ENCODE measurements around the gene FIBIN. TPM values are rescaled to one million over a fixed set of nuclear protein-coding genes. Genes with fewer than 3 reads are reported as not detected.

Gene FIBIN
- total RNA-seq, 1 experiment from 2014 or later: not detected

DNA sequence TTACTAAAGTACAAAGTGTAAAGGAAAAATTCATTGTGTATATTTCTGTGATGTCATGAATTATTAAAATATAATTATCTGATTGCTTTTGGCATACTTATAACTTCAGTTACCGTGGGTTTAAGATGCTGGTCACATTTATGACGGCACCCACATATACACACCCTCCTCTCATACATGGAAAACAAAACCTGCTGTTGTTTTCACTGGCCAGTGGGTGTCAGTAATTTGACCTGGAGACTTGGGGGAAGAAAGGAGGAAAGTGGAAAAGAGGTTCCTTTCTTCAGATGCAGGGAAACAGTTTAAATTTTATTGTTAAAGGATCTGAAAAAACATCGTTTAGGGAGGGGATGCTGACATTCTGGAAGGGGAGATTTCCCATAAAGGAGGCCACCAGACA lies 46.0 kb downstream of the FIBIN start (continued):
- TF ChIP-seq RAD21 (IDR thresholded peaks at IDR 0.05; ENCODE audit: low read depth) (no peak), POLR2AphosphoS5 (IDR thresholded peaks at IDR 0.05; ENCODE audit: low read depth, low read length) (no peak)

DNA sequence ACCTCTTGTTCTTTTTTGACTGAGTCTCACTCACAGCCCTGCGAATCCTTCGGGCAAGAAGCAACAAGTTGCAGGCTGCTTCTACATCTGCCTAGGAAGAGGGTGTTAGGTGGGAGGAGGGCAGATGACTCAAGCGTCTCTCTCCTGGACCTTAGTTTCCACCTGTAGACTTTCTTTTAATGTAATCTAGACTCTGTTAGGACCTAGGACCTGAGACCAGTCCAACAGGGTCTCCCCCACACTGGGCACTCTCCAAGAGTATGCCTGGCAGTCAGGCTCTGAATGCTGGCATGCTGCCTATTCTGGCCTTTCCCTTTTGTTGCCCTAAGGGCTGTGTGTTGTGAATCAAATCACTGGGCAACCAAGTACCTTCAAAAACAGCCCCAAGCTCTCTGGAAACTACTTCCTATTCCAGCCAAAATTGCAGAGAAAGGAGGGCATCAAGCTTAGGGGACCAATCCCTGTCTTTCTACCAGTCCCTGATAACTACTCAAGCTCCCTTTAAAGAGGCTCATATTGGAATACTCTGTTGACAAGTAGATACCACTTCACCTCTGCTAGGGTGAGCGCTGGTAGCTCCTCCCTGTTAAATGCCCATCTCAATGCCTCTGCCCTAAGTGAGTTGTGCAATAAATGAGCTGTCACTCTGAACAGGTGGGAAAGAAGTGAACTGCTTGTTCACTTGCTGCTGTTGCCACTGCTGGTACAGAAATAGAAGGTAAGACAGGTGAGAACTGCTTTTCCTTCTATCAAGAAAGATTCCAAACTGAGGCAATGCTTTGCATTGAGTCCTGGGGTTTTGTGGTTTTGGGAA lies 46.6 kb downstream of the FIBIN start, which contains the start of gene BBOX1:
BBOX1 (plus strand) TSS at position 514 of the 814 bp plus-strand sequence. CDS start 14,616 bp downstream, outside the sequence.
- Histone ChIP-seq H3K4me2 (ENCODE audit: low read length) (no peak within 1 kb of the TSS), H3K4me3 (replicated peaks in 1 of 2; ENCODE audit: low read depth in 1 of 2, low read length in 2 of 2) (no peak within 1 kb of the TSS), H3K9ac (ENCODE audit: low read length) (no peak within 1 kb of the TSS), H3K9me3 (ENCODE audit: control insufficient read depth in 1 of 2, insufficient read depth in 1 of 2, low read depth in 1 of 2, low read length in 2 of 2) (no peaks in the 10 kb centered on the region), H4K20me1 (ENCODE audit: insufficient read depth) (no peaks in the 10 kb centered on the region), H3K27me3 (ENCODE audit: insufficient read depth, low read length) (no peaks in the 10 kb centered on the region; the same call in 1 of the 2 replicates), H3K27ac (ENCODE audit: low read depth, low read length) (no peak within 1 kb of the TSS), H3K4me1 (ENCODE audit: control insufficient read depth in 1 of 2, insufficient read depth in 2 of 2, low read length in 2 of 2) (no peaks in the 10 kb centered on the region), H3K36me3 (ENCODE audit: control insufficient read depth in 1 of 2, insufficient read depth in 2 of 2, low read length in 2 of 2) (no peaks in the 10 kb centered on the region), H2AFZ (ENCODE audit: low read depth, low read length, poor library complexity, severe bottlenecking) (no peak within 1 kb of the TSS), H3K9me2 (ENCODE audit: insufficient read depth) (no peaks in the 10 kb centered on the region), H3K79me2 (ENCODE audit: insufficient read depth, low read length) (no peaks in the 10 kb centered on the region)
- ATAC-seq: no peak
- BruUV-seq (replicated peaks): no TSS peak
- DNase-seq (ENCODE audit: low read depth, low spot score): no peak
- ChIA-PET POLR2A (no interaction called here), CTCF (no interaction called here), RAD21 (ENCODE audit: low non-redundant PET in 1 of 2, low total read pairs in 2 of 2, uncharacterized antibody in 2 of 2, unreplicated experiment in 2 of 2) (no interaction called here)
- intact Hi-C loops (cut with micrococcal nuclease): no loop called here
- no peak for TF ChIP-seq YY1 (IDR thresholded peaks at IDR 0.05; ENCODE audit: extremely low read depth, insufficient replicate concordance, low read depth, low read length)
- no peak for TF ChIP-seq JUND (IDR thresholded peaks at IDR 0.05)
- TF ChIP-seq, protein P1, sequence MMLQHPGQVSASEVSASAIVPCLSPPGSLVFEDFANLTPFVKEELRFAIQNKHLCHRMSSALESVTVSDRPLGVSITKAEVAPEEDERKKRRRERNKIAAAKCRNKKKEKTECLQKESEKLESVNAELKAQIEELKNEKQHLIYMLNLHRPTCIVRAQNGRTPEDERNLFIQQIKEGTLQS (IDR thresholded peaks at IDR 0.05): no peak
- TF ChIP-seq ZFX (IDR thresholded peaks at IDR 0.05): no peak
- TF ChIP-seq, protein P2, sequence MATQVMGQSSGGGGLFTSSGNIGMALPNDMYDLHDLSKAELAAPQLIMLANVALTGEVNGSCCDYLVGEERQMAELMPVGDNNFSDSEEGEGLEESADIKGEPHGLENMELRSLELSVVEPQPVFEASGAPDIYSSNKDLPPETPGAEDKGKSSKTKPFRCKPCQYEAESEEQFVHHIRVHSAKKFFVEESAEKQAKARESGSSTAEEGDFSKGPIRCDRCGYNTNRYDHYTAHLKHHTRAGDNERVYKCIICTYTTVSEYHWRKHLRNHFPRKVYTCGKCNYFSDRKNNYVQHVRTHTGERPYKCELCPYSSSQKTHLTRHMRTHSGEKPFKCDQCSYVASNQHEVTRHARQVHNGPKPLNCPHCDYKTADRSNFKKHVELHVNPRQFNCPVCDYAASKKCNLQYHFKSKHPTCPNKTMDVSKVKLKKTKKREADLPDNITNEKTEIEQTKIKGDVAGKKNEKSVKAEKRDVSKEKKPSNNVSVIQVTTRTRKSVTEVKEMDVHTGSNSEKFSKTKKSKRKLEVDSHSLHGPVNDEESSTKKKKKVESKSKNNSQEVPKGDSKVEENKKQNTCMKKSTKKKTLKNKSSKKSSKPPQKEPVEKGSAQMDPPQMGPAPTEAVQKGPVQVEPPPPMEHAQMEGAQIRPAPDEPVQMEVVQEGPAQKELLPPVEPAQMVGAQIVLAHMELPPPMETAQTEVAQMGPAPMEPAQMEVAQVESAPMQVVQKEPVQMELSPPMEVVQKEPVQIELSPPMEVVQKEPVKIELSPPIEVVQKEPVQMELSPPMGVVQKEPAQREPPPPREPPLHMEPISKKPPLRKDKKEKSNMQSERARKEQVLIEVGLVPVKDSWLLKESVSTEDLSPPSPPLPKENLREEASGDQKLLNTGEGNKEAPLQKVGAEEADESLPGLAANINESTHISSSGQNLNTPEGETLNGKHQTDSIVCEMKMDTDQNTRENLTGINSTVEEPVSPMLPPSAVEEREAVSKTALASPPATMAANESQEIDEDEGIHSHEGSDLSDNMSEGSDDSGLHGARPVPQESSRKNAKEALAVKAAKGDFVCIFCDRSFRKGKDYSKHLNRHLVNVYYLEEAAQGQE (IDR thresholded peaks at IDR 0.05; ENCODE audit: low read depth): no peak
- no peak for TF ChIP-seq ZNF274 (IDR thresholded peaks at IDR 0.05; ENCODE audit: low read depth, low read length)
- TF ChIP-seq FOSL1 (IDR thresholded peaks at IDR 0.05; ENCODE audit: low read depth): no peak
